GM12891 (cell line): ENCODE data around the gene HLCS.

ENCODE experiments used
- DNase-seq: peaks from one replicate; pipeline ENCODE4 v3.0.0; 2011; ENCODE audit warnings: low spot score; ENCODE audit not compliant: insufficient read length
- FAIRE-seq: peaks from 2 replicates; lab custom pipeline; 2011; peaks lifted over from hg19 to GRCh38; lab: Jason Lieb, UNC
- PAX5 ChIP-seq: IDR thresholded peaks from 2 replicates; pipeline ENCODE4 v1.6.1; 2011; ENCODE audit warnings: low read length, moderate library complexity, mild to moderate bottlenecking; ENCODE audit not compliant: insufficient read depth, severe bottlenecking
- POLR2A ChIP-seq: IDR thresholded peaks from 2 replicates; pipeline ENCODE4 v1.6.1; 2011; ENCODE audit warnings: low read depth, low read length, control low read depth
- POLR2AphosphoS5 ChIP-seq: IDR thresholded peaks from 2 replicates; pipeline ENCODE4 v1.6.1; 2011; ENCODE audit warnings: low read depth, low read length, control low read depth
- POU2F2 ChIP-seq: IDR thresholded peaks from 2 replicates; pipeline ENCODE4 v1.6.1; 2011; ENCODE audit warnings: low read depth, mild to moderate bottlenecking, control low read depth, low read length, moderate library complexity
- SPI1 ChIP-seq: IDR thresholded peaks from 2 replicates; pipeline ENCODE4 v1.6.1; 2011; ENCODE audit warnings: low read depth, low read length, control low read depth
- TAF1 ChIP-seq: IDR thresholded peaks from 2 replicates; pipeline ENCODE4 v1.6.1; 2011; ENCODE audit warnings: low read depth, low read length, control low read depth

The HLCS gene

DNA sequence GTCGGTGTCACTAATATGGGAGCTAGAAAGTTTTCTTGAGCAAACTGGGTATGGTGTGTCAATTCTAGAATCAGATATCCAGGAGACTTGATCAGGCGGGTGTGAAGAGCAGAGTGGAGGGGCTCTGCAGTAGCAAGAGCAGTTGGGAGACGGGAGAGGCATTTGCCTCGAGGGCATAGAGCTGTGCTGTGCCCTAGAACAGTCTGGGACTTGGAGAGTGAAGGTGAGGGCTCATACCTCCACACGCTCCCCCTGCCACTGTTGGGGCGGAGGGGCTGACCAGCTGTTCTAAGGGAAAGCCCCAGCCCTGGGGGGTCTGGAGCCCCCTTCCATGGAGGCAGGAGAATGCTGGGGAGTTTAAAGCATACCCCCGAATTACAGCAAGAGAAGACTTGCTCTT lies 233.7 kb downstream of the HLCS start:
- TF ChIP-seq POLR2AphosphoS5 (no peak), POLR2A (no peak), PAX5 (no peak), POU2F2 (no peak), TAF1 (no peak), SPI1 (no peak)
- no peak for DNase-seq
- no peak for FAIRE-seq

DNA sequence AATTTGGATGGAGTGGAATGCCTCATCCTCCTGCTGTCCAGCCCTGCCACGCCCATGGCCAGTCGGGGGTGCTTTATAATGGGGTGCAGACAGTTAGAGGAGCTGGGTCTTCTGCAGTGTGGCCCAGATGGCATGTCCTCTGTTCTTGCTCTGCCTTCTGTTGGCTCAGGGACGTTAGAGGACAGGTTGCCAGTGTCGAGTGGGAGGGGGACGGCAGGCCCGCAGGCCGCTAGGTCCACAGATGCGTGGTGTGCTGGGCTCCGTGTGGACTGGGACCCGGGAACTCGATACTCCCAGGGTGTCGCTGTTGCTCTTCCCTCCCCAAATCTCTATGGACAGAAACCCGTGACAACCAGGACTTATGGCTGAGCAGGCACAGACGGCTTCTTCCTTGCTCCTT lies 234.3 kb downstream of the HLCS start:
- DNase-seq (no peak), FAIRE-seq (no peak)
- TF ChIP-seq POLR2AphosphoS5 (no peak), PAX5 (no peak), POU2F2 (no peak), TAF1 (no peak), POLR2A (no peak), SPI1 (no peak)

DNA sequence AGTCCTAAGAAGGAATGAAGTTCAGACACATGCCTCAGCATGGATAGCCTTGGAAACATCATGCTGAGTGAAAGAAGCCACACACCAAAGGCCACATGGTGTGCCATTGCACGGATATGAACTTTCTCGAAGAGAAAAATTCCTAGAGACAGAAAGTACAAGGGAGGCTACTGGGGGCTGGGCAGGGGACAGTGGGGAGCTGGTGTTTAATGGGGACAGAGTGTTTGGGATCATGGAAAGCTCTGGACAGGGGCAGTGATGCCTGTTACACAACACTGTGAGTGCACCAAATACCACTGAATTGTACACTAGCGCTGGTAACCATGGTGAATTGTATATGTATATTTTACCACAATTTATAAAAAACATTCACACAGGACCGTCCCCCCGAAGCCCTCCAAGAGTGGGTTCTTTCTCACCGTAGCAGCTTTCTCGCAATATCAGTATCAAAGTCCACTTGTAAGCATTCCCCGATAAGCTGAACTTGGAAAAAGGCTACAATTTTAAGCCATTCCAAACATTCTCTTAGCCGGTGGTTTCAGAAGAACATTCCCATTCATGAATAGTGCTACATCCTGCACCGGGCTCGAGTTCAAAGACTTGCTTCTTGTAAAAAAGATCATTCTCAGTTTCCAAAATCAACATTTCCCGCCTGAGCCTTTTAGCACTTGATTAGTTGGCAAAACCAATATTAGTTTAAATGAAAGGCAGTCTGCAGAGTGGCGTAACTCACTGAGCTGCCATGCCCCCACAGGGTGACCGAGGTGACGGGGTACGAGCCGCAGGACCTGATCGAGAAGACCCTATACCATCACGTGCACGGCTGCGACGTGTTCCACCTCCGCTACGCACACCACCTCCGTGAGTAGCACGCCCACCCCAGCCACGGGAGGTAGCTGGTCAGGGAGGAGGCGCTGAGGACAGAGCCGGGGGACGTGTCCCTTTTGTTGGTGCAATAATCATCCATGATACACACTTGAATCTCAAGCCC lies 235.9 kb downstream of the HLCS start:
- no peak for FAIRE-seq
- DNase-seq, result no peak
- TF ChIP-seq POLR2AphosphoS5 (no peak), PAX5 (no peak), SPI1 (no peak), POLR2A (no peak), POU2F2 (no peak), TAF1 (no peak)

DNA sequence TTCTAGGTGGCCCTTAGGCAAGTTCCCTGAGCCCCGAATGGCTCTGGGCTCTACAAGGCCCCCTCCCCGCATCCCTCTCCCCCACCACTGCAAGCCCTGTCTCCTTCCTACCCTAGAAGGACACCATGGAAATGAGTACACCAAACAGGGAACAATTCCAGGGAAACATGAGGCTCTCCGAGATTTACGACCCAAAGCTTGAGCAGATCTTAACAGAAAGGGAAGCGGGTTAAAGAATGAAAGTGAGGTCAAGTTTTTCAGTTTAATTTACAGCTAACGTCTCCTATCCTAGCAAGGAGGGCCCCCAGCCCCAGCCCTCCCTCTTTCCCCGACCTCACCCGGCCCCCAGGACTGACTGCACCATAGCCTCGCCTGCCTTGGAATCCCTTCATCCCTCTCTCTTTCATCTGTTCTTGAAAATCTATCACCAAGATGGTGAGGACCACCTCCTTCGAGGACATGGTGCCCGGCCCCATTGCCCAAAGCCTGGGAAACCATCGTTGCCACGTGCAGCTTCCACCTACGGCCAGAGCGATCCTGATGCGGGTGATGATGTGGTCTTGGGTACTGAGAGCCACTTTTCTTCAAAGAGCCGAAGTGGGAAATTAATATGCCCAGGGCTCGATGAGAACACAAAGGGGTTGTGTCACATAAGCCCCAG lies 237.0 kb downstream of the HLCS start:
- FAIRE-seq, result no peak
- no peak for DNase-seq
- no peak for TF ChIP-seq SPI1
- no peak for TF ChIP-seq POLR2AphosphoS5
- TF ChIP-seq POU2F2, result no peak
- TF ChIP-seq POLR2A, result no peak
- TF ChIP-seq PAX5, result no peak
- no peak for TF ChIP-seq TAF1

DNA sequence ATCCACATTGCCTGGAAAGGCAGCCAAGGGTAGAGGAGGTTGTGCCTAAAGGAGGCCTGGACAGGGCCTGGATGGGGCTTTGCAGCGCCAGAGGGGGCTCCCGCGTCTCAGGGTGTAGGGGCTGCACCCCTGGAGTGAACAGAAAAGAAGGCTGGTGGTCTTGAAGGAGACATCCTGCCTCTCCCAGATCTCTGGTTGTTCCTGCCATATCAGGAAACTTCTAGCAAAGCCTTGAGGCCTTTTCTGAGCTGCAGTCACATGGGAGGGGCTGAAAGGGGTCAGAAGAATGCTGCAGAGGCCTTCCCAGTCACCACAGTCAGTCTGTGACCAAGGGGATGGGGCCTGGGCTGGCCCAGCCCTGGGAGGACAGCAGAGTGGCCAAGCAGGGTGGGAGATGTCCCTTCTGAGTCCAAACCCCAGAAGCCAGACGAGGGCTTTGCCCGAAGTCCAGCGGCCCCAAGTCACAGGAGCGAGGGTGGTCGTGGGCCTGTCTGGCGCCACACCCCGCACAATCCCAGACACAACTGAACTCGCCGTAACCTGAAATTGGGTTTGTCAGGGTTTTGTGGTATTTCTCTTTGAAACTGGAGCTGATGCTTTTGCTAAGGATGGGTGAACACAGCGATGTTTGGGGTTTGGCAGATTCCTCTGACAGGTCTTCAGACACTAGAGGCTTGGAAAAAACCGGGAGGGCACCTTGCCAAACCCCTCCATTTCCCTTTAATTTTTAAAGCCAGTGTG lies 237.9 kb downstream of the HLCS start:
- TF ChIP-seq TAF1 (no peak), POLR2AphosphoS5 (no peak), PAX5 (no peak), SPI1 (no peak), POU2F2 (no peak), POLR2A (no peak)
- DNase-seq (no peak), FAIRE-seq (no peak)

DNA sequence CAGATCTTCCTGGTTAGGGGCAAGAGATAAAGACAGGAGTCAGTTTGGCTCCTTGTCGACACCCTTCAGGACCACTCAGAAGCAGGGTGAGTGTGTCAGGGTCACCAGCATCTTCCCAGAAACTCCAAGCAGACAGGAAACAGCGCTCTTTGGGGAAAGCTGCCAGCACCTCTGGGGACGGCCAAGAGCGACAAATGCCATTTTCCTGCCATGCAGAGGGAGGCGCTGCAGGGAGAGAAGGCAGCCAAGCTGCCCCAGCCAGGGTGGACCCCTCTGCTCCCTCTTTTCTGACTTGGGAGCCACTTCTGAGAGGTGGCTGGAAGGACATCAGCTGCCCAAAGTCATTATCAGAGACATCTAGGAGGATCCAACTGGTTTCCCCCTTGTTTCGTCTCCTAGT lies 238.6 kb downstream of the HLCS start:
- DNase-seq, result no peak
- no peak for TF ChIP-seq PAX5
- no peak for TF ChIP-seq POU2F2
- no peak for TF ChIP-seq TAF1
- no peak for TF ChIP-seq POLR2A
- no peak for TF ChIP-seq SPI1
- TF ChIP-seq POLR2AphosphoS5, result no peak
- no peak for FAIRE-seq

DNA sequence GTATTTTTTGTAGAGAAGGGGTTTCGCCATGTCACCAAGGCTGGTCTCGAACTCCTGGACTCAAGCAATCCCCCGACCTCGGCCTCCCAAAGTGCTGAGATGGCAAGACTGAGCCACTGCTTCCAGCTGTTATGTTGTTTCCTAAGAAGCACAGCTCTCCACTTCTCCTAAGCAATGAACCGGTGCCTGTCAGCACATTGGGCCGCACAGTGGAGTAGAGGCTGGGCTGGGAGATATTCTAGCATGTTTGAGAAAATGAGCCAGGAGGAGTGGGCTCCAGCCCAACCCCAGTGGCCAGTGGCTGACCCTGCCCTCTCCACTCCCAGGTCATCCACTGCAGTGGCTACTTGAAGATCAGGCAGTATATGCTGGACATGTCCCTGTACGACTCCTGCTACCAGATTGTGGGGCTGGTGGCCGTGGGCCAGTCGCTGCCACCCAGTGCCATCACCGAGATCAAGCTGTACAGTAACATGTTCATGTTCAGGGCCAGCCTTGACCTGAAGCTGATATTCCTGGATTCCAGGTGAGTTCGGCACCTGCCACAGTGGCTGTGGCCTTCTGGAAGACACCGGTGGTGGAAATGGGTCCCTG lies 240.6 kb downstream of the HLCS start:
- DNase-seq, result no peak
- no peak for FAIRE-seq
- TF ChIP-seq POLR2AphosphoS5 (no peak), PAX5 (no peak), TAF1 (no peak), SPI1 (no peak), POU2F2 (no peak), POLR2A (no peak)

DNA sequence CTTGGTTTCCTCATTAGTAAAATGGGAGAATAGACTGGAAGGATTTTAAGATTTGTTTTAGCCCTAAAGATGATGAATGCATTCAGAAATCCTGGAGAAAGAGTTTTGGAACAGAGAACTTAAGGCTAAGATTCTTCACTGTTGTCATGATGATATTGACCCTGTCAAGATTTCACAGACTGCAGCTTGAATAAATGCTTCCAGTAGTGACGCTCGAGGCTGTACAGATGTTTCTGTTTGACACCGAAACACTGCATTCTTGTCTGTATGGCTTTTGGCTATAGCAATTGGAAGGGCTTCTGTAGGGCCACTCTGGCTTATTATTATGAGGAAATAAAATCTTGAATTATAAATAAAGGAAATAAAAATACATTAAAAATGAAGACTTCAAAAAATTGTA lies 241.8 kb downstream of the HLCS start:
- TF ChIP-seq SPI1, result no peak
- TF ChIP-seq POU2F2, result no peak
- TF ChIP-seq PAX5, result no peak
- TF ChIP-seq TAF1, result no peak
- no peak for TF ChIP-seq POLR2A
- TF ChIP-seq POLR2AphosphoS5, result no peak
- no peak for DNase-seq
- no peak for FAIRE-seq

- FAIRE-seq, result no peak
- DNase-seq, result no peak
- TF ChIP-seq POLR2AphosphoS5 (no peak), PAX5 (no peak), TAF1 (no peak), POLR2A (no peak), POU2F2 (no peak), SPI1 (no peak)
Observed at GRCh38 chr21:36723371-36723881, 243.0 kb downstream of the HLCS start.
